ENCODE results near the gene DNAJC11.
A peak's percentile ranks its signal among the peaks of the same experiment; 100 is the strongest.

Gene DNAJC11

DNA sequence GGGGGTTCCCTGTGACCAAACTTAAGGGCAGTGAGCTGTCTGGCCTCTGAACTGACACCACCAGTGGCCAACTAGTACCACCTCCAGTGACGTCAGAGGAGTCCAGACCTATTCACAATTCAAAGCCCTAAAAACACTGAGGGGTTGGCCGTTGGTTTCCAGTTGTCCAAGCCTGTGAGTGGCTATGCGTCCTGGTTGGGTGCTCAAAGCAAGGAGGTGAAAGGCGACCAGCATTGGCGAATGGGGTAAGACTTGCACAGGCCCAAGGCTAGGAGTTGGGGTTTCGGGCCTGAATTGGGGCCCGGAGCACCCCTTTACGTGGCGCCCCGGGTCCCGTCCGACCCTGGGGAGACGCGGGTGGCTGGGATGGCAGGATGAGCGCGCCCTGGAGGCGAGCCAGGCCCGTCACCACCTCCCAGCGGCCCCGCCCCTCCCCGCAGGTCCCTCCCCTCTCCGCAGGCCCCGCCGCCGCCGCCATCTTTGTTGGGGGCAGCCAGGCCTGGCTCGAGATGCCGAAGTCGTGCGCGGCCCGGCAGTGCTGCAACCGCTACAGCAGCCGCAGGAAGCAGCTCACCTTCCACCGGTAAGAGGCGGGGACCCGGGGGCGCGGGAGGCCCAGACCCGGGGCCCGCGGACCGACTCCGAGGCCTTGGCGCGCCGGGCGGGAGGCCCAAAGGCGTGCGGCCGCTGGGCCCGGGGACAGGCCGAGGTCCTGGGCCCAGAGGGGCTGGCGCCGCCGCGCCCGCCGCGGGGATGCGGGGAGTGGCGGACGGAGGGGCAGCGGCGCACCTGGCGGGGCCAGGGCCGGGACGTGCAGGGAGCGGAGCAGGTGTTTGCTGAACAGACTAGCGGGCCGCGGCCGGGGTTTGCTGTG, 76.7 kb downstream of the DNAJC11 start, which contains the start of gene THAP3:
THAP3 (plus strand) TSS at position 159 of the 874 bp plus-strand sequence; CDS start at position 510, 351 bp downstream.
- DNase-seq (ENCODE audit: low read depth): peak; percentile 80

DNA sequence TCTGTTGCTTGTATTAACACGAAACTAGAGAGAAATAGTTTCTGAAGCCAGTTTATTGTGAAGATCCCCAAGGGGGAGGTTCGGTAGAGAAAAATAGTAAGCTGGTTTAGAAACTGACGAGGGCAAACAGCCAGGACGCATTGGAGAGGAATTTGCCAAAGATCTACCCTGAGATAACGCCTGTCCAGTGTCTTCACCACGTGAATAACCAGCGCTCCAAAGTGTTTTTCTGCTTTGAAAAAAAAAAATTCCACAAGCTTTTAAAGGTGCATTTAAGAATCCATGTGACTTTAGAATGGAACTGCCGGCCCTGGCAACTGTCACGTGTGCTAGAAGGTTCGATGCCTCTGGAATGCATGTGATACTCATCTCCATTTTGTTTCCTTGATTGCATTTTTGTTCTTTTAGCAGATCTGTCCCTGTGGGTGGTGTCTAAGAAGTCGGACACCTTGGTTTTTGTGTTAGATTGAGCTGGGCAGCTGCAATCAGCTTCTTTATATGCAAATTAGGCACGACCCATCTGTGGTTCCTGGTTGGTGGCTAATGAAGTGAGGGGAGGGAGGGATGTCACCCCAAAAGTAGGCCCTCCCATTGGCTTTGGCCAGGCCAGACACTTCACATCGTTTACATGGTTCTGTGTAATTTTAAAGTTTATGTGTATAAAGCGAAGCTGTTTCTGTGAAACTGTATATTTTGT, 78.2 kb downstream of the DNAJC11 start:
- no peak for DNase-seq (ENCODE audit: low read depth)

DNA sequence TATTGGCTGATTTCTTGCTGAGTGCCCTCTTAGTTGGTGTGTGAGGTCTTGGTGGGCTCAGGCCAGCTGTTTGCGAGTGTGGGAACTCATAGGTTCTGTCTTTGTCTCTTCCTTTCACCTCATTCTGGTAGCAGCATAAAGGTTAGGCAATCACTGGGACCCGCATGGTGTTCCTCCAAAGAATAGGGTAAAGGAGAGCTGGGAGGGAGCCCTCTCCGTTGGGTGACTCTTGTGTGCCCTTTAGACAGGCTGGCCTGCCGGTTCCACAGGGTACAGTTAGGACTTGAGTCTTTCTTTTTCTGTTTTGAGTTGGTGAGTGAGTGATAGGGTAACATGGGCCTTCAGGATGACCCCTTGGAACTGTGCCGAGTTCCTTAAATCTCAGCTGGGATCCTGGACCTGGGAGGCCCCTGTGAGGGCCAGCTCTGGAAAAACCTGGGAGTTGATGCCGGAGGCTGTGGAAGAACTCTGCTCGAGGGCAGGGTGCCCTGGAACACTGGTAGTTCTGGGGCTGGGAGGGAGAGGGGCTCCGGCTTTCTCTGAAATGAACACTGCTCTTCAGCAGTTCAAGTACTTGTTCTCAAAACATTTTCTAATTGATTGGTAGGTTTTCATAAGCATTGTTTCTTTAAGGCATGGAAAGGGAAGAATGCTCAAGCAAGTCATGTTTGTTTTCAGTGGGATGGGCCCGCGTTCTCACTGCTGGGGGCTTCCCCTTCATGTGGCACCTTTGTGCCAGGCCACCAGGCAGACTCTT, 79.0 kb downstream of the DNAJC11 start:
- no peak for DNase-seq (ENCODE audit: low read depth)

DNA sequence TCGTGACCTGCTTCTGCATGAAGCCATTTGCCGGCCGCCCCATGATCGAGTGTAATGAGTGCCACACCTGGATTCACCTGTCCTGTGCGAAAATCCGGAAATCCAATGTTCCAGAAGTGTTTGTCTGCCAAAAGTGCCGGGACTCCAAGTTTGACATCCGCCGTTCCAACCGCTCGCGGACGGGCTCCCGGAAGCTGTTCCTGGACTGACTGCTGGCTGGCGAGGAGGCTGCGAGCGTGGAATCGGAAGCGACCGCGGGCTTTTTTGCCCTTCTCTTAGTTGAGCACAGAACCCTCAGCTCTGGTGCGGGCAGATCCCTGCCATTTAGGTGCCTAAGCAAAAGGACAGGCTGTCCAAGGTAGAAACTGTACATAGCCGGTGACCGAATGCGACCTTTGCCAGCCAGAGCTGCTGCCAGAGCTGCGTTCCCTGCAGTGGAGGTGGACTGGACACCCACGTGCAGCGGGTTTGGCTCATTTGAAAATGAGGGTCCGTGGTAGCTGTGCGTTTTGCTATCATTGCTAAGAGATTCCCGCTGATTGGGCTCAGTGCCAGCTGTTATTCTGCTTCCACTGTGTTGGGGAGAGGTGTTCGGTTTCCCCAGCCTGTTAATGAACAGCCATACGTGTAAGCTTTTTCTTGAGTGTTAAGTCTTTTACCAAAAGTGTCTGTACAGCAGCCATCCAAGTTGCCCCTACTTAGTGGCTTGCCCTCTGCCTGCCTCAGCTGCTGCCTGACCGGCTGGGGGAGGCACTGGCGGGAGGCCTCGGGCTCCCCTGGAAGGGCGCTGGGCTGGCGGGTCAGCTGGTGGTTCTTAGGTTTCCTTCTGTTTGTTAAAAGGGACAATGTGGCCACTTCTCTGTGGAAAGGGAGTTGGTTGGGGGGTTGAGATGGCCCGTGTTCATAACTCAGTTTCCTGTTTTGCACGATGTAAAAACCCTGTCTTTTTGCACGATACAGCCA, 79.9 kb downstream of the DNAJC11 start:
- no peak for DNase-seq (ENCODE audit: low read depth)

DNA sequence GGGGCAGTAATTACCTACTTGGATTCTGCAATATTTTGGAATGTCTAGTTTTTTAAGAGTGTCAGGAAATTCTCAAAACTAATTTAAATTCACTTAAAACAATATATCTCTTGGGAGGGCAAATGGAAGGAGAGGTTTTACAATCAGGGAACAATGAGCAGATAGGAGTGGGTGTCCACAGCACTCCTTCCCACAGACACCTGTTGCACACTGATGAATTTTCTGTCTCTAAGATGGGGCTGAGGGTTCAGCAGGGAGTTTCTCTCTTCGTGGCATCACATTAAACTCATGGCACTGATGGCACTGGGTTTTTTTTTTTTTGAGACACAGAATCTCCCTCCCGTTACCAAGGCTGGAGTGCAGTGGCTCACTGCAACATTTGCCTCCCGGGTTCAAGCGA, 82.6 kb downstream of the DNAJC11 start:
- no peak for DNase-seq (ENCODE audit: low read depth)

DNA sequence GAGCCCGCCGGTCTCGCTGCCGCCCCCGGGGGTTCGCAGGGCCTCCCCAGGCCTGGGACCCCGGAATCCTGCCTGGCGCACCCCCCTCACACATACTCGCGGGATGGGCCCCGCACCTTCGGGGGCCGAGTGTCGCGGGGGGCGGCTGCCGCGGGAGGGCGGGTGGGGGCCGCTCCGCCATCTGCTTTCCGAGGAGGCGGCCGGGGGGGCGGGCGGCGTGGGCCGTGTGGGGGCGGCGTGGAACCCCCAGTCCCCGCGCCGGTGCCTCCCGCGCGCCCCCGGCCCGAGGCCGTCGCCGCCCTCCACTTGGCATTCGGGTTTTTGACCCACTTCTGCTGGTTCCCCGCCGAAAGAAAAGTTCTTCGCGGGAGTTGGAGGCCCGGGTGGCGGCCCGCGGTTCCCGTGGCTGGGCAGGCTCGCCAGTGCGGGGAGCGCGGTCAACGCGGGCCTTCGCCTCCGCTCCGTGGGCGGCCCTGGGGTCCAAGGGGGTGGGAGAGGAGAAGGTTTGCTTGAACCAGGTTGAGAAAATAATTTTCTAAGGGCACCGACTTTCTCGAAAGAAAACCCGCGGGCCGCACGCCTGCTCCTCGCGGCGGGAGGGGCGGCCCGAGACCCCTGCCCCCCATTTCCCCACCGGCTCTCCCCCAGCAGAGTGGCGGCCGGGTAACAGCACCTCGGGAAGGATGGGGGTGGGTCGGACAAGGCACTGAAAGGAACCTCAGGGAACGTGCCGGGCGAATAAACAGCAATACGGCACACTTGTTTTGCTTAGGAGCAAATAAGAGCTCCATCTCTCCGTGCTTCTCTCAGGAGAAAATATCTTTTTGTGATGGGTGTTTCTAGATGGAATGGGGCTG, 86.5 kb downstream of the DNAJC11 start:
- DNase-seq (ENCODE audit: low read depth): no peak

DNA sequence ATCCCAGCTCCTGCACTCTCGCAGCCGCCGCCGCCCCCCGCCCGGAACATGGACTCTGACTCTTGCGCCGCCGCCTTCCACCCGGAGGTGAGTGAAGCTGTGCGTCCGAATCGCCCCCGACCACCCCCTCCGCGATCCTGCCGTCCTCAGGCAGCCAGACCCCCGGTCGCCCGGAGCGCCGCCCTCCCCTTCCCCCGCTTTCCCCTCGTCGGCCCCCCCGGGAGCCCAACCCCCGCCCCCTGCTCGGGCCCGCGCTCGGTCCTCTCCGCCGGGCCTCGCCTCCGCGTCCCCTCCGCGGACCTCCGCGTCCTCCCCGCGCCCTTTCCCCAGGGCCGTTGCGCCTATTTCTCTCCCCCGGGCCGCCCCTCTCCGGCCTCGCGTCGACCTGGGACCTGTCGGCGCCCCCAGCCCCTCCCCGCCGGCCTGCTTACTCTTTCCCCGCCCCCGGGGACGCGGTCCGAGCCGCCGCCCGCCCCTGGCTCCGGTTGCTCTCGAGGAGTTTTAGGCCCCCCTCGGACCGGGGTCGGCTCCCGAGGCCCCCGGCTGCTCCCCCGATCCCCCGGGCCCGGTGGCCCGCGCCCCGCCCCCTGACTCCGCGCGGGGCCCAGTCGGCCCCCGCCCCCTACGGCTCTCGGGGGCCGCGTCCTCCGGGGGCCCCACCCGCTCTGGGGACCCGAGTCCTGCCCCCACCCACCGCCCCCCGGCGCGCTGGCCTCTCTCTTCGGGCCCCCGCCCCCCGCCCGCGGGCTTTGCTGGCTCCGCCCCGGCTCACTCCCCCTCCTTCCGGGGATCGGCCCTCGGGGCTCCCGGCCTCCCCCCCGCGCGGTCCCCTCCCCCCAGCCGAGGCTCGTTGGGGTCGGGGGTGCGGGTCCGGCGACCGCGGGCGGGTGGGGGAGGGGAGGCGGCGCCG, 87.3 kb downstream of the DNAJC11 start:
- peak; percentile 41 for DNase-seq (ENCODE audit: low read depth)

DNA sequence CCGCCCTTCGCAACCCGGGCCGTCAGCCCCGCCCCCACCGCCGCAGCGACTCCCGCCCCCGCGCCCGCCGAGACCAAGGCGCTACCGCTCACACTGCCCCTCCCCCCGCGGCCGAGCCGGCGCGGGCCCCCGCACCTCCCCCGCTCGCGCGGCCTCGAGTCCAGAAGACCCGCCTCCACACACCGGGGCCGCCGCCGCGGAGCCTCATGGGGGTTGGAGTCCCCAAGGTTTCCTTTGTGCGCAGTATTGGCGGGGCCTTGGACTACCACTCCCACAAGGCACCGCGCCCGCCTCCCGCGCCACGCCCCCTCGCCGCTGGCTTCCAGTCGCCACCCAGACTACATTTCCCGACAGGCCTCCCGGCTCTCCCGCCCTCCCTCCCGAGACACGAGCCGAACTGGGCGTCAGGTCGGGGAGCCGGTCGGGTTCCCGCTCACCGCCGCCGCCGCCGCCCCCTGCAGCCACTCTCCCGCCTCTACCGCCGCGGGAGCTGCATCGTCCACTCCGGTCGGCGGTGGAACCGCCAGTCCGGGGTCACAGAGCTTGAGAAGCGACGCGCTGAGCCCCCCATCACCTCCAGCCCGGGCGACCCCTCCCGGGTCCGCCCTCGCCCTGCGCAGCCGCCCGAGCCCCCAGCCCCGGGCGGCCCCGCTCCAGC, 88.1 kb downstream of the DNAJC11 start, which contains the start of gene PHF13:
PHF13 (plus strand) TSS at position 371 of the 658 bp plus-strand sequence. CDS start 336 bp downstream, outside the sequence.
- peak; percentile 99 for DNase-seq (ENCODE audit: low read depth)

DNA sequence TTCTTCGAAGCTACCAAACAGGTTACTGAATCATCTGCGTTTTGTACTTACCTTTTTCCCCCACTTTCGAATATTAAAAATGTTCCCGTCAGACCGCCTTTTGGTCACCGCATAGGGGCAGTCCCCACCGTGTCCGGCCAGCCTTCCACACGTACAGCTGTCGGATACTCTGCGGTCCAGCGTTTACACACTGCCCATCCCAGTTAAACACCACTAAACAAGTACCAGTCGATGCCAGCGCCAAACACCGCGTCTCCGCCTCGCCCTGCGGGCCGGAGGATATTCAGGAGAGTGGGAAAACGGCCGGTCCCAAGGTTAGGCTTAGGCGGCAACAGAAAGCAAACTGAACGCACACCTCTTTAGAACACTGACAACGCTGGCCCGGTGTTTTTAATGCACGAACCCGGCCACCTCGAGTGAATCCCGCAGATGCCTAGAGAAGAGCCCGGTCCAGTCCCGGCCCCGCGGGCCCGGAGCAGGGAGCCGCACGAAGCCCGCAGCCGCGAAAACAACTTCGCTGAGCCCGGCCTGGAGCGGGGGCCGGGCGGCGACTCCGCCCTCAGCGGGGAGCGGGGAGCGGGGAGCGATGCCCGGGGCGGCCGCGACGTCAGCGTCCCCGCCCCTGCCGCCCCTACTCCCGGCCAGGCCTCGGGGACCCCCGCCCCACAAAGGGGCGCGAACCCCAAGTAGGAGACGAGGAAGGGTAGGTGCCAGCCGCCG, 88.8 kb downstream of the DNAJC11 start:
- DNase-seq (ENCODE audit: low read depth): no peak

DNA sequence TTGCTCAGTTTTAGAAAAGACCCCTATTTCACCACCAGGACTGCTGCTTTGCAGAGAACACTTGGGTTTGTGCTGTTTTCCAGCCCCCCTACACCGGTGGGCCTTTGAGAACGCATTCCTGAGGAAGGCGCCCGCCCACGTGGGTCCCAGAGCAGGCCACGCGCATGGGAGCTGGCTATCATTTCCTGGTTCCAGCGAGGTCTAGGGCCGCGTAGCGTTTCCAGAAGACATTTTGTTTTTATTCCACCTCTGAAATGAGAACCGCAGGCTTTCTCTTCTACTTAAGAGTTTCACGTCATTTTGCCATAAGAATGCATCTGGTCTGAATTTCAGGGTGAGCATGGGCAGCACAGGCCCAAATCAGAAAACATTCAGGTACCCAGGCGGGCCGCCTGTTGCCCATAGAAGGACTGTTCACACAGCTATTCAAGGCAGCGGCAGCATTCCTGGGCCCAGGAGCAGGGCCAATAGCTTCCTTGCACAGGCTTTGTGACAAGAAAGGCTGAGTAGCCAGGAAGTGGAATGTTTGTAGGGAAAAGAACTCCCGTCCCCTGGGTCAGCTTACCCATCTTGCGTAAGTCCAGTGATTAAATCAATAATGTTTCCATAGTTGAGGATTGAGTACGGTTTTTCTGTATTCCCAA, 97.6 kb downstream of the DNAJC11 start:
- no peak for DNase-seq (ENCODE audit: low read depth)

DNA sequence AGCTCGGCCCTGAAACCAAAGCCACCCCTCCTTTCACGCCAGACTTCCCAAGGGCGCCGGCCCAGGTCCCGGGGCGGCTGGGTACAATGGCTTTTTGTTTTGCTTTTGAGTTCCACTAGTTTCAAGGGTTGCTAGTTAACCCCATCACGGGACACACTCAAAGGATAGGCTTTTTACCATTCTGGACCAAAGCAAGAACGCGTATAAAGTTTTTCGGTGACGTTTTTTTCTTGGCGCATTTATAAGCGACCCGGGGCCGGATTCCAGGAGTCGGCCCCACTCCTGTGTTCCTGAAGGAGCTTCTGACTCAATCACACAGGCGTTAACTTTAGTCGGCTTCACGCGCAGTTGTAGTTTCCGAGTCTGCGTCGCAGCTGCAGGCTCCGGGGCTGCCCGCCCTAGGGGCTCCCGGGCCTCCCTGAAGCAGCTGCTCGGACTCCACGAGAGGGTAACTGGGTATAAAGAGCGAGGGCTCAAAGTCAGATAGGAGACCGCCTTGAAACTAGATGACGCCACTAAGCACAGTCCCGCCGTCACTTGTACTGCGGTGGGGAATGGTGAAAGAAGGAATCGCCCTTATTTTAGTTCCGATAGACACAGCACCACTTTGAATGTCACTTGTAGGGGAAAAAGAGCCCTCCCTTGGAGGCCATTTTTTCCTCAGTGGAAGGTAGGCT, 98.2 kb downstream of the DNAJC11 start:
- DNase-seq (ENCODE audit: low read depth): no peak

DNA sequence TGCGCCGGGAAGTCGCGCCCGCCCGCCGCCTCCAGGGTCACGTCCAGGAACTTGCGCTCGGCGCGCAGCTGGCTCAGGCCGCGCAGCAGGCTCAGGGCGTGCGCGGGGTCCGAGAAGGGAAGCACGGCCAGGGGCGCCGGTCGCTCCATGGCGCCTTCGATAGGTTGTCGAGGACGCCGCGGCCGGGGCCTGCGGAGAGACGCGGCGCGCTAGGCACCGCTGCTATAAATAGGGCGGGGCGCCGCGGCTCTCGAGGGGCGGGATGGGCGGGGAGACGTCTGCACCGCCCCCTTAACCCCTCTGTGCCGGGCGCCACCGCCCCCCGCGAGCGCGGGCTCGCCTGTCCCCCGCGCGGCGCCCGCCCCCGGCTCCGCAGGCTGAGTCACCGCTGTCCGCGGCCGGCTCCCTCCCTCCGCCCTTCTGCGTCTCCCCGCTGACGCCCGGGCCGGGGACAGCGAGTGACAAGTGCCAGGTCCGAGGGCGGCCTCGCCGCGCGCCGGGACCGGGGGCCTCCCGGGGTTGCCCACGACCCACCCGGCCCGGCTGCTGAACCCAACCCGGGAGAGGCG, 98.9 kb downstream of the DNAJC11 start, which contains the start of gene KLHL21:
KLHL21 (minus strand) TSS at position 201 of the 569 bp plus-strand sequence; CDS start at position 149, 52 bp downstream.
- peak; percentile 82 for DNase-seq (ENCODE audit: low read depth)

DNA sequence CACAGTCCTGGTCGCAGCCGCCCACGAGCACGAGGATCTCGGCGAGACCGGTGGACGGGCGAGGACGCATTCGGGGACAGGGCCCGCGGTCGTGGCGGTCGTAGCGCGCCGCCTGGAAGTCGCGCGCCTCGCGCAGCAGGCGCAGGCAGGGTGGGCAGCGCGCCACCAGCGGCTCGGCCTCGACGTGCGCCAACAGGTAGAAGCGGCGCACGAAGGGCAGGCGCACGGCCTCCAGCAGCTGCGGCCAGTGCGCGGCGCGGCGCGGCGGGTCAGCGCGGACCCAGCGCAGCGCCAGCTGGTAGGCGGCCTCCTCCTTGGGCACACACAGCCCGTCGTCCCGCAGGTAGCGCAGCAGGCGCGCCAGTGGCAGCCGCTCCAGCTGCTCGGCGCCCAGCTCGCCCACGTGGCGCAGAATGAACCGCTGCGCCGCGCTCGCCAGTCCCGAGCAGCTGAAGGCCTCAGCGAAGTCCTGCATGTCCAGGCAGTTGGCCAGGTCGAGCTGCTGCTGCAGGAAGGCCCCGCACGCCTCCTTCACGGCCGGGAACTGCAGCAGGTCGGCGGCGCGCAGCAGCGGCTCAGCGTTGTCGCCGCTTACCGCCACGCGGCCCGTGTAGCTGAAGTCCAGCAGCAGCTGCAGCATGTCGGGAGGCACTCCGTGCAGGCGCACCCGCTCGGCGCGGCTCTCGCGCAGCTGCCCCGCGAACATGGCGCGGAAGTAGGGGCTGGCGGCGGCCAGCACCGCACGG, 99.5 kb downstream of the DNAJC11 start:
- no peak for DNase-seq (ENCODE audit: low read depth)

DNA sequence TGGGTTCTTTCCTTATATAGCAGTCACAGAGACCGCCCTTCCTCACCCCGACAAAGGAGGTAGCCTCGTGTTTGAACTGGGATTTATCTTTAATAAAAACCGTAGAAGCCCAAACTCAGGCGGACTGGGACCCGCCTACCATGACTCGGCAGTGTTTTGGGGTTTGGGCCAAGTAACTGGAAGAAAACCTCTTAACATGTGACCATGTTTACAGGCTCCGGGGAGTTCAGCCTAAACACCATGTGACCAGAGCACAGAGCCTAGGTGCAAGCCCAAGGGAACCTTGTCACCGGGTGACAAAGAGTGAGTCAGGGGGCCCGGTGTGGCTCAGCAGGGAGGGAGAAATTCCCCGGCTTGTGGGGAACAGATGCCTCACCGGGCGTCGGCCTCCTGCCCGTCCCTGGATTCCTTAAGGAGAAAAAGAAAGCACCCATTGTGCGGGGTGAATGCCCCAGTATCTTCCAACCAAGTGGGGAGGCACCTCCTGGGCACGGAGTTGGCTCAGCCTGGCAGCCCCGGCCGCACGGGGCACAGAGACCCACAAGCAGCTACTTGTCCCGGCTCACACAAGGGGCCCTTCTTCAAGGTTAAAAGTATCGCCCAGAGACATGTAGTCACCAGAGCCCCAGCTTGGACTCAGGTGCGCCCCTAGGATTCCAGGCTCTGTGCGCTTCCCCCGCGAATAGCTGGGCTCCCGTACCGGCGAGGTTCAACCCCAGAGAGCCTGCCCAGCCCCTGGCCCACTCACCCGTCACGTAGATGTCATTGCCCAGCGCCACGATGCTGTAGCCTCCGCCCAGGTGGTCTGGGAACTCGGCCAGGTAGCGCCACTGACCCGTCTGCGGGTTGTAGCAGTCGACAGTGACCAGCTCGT, 100.3 kb downstream of the DNAJC11 start:
- DNase-seq (ENCODE audit: low read depth): peak; percentile 70

Measured in activated gamma-delta T cell treated with anti-CD3 and anti-CD28 coated beads, Interleukin-2, amount 50 U/mL, for 16 hours (primary cell).